Thyroid gland (tissue), 4 donors: Measurements from ENCODE around the gene SLC7A5. TPM values are rescaled to one million over a fixed set of nuclear protein-coding genes. Genes with fewer than 3 reads are reported as not detected.
"Not testable (repeated sequence)": the region's sequence is repeated elsewhere in the genome, so short reads cannot be mapped to it uniquely, and the experiment has no call there.

Experiments used
- DNase-seq, 2 donors: peaks; one replicate each; pipeline ENCODE4 v3.0.0-alpha.2; 2019
- H3K27ac ChIP-seq, 3 donors: fragments of 200-600 bp; sonication (generic); 1 replicate in 2 of 3; 2 replicates in 1 of 3; pipeline ENCODE4 v1.5.1; 2016 to 2019; ENCODE audit warnings: mild to moderate bottlenecking in 1 of 3, moderate library complexity in 1 of 3
- H3K27me3 ChIP-seq: fragments of 200-600 bp; sonication (generic); one replicate; pipeline ENCODE4 v1.5.1; 2019
- H3K36me3 ChIP-seq, 2 donors: fragments of 200-600 bp; sonication (generic); one replicate each; pipeline ENCODE4 v1.5.1; 2016 to 2019
- H3K4me1 ChIP-seq, 2 donors: fragments of 200-600 bp; sonication (generic); one replicate each; pipeline ENCODE4 v1.5.1; 2017 to 2019
- H3K4me3 ChIP-seq, 3 donors: fragments of 200-600 bp; sonication (generic); replicated peaks in 1 of 3; 1 replicate in 2 of 3; 2 replicates in 1 of 3; pipeline ENCODE4 v1.5.1; 2016; ENCODE audit warnings: mild to moderate bottlenecking in 1 of 3
- H3K9me3 ChIP-seq: fragments of 200-600 bp; sonication (generic); one replicate; pipeline ENCODE4 v1.5.1; 2017
- POLR2A ChIP-seq, 2 donors: fragments of 450-650 bp; IDR thresholded peaks; one replicate each; pipeline ENCODE4 v1.6.1; 2017; ENCODE audit warnings: antibody characterized with exemption in 2 of 2, mild to moderate bottlenecking in 2 of 2, moderate library complexity in 1 of 2
- WGBS, 2 donors: methylation state at CpG; one replicate each; pipeline ENCODE4 v1.1.5; 2017; 5-methylcytosine and 5-hydroxymethylcytosine counted together
- intact Hi-C: fragments of 100-400 bp; cut with DNase I; formaldehyde crosslinking; loops from one replicate; pipeline ENCODE4 v1.15.1; 2023
- total RNA-seq, 4 donors: library from RNA; depleted of rRNA; stranded (reverse); fragments of >200 nt; gene quantifications; one replicate each; pipeline ENCODE4 v1.2.3, GENCODE V29; 2016
- TF ChIP-seq, protein P1 (sequence below), 6 experiments: fragments of 200-600 bp in 3 of 6; fragments of 450-650 bp in 3 of 6; sonication (generic) in 3 of 6; IDR thresholded peaks; one replicate each; pipeline ENCODE4 v1.5.1; 2016 to 2019; ENCODE audit warnings: antibody characterized with exemption in 6 of 6, mild to moderate bottlenecking in 2 of 6, inconsistent platforms in 1 of 6, moderate library complexity in 1 of 6

The SLC7A5 gene
- total RNA-seq, 4 donors from 2014 or later: 1.1 to 5.2 (median 2.2) TPM

DNA sequence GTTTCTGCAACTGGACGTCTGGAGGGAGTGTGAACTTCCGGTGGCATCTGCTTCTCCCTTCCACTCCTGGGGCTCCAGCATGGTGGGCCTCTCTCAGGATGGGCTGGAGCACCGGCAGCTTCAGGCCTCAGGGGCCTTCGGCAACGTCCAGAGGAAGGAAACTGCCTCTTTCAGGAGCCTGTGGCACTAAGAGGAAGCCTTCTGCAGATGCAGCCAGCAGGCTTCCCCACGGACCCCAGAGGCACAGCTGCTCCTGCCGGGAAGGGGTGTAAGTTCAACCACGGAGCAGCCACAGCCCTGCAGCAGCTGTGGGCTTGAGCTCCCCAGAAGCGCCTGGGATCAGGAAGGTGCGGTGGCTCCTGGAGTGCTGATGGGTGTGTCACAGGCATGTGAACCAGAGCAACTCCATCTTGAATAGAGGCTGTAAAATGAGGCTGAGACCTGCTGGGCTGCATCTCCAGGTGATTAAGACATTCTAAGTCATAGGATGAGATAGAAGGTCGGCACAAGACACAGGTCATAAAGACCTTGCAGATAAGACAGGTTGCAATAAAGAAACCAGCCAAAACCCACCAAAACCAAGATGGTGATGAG lies 52.7 kb downstream of the SLC7A5 start:
- Histone ChIP-seq H3K9me3 (no peaks in the 10 kb centered on the region), H3K27ac (no peak overlapping the region), H3K4me3 (no peak overlapping the region), H3K4me1 (no peaks in the 10 kb centered on the region), H3K27me3 (no peaks in the 10 kb centered on the region), H3K36me3 (no peaks in the 10 kb centered on the region)
- no peak for DNase-seq
- 68 to 70% methylated on average over 11 of the region's 11 CpGs for WGBS, 2 donors
- TF ChIP-seq POLR2A (IDR thresholded peaks at IDR 0.05): no peak
- TF ChIP-seq, protein P1, sequence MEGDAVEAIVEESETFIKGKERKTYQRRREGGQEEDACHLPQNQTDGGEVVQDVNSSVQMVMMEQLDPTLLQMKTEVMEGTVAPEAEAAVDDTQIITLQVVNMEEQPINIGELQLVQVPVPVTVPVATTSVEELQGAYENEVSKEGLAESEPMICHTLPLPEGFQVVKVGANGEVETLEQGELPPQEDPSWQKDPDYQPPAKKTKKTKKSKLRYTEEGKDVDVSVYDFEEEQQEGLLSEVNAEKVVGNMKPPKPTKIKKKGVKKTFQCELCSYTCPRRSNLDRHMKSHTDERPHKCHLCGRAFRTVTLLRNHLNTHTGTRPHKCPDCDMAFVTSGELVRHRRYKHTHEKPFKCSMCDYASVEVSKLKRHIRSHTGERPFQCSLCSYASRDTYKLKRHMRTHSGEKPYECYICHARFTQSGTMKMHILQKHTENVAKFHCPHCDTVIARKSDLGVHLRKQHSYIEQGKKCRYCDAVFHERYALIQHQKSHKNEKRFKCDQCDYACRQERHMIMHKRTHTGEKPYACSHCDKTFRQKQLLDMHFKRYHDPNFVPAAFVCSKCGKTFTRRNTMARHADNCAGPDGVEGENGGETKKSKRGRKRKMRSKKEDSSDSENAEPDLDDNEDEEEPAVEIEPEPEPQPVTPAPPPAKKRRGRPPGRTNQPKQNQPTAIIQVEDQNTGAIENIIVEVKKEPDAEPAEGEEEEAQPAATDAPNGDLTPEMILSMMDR (IDR thresholded peaks at IDR 0.05): no peak
- intact Hi-C loops: no loop called here

- Histone ChIP-seq H3K4me1 (no peaks in the 10 kb centered on the region), H3K4me3 (no peak overlapping the region), H3K9me3 (no peaks in the 10 kb centered on the region), H3K36me3 (no peaks in the 10 kb centered on the region), H3K27me3 (no peaks in the 10 kb centered on the region), H3K27ac (no peak overlapping the region)
- intact Hi-C loops: no loop called here
- TF ChIP-seq, protein P1 (IDR thresholded peaks at IDR 0.05): no peak
- TF ChIP-seq POLR2A (IDR thresholded peaks at IDR 0.05): no peak
- WGBS, 2 donors: 60 to 85% methylated on average over 4 of the region's 5 CpGs
- DNase-seq: no peak
These were observed 53.7 kb downstream of the SLC7A5 start for GRCh38 chr16:87815567-87815966.

DNA sequence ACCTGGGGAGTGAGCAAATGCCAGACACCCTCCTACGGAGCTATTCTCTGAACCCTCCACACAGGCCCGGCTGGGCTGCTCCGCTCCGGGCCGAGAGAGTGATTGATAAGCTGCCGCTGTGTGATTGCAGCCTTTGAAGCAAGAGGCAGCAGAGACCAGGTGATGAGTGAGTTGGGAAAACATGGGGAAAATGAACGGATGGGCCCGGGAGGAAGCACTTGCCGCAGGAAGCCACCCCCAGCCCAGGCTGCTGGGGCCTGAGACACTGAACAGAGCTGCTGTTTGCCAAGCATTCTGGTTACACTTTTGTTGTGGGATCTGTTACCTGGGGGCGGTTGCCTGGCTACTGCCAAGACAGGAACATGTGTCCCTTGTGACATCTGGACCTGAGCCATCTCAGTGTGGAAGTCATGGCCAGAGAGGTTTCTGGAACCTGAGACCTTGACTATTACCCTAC lies 57.1 kb downstream of the SLC7A5 start:
- intact Hi-C loops: no loop called here
- peaks cover 0 to 2% of the 10 kb centered on the region in 2 donors for H3K4me1 ChIP-seq
- WGBS, 2 donors: 49 to 56% methylated on average over 10 of the region's 10 CpGs
- no peak overlapping the region for H3K4me3 ChIP-seq
- TF ChIP-seq, protein P1 (IDR thresholded peaks at IDR 0.05): no peak
- no peak for TF ChIP-seq POLR2A (IDR thresholded peaks at IDR 0.05)
- H3K36me3 ChIP-seq: no peaks in the 10 kb centered on the region
- no peaks in the 10 kb centered on the region for H3K27me3 ChIP-seq
- no peaks in the 10 kb centered on the region for H3K9me3 ChIP-seq
- DNase-seq: no peak
- no peak overlapping the region for H3K27ac ChIP-seq

- H3K27ac ChIP-seq, H3K9me3 ChIP-seq, intact Hi-C loops, DNase-seq, H3K4me1 ChIP-seq, H3K4me3 ChIP-seq, H3K27me3 ChIP-seq, H3K36me3 ChIP-seq: not testable (repeated sequence)
- 58 to 71% methylated on average over 1 of the region's 1 CpG for whole genome bisulfite sequencing, 2 donors
These were observed 57.9 kb downstream of the SLC7A5 start for GRCh38 chr16:87811454-87811853.

DNA sequence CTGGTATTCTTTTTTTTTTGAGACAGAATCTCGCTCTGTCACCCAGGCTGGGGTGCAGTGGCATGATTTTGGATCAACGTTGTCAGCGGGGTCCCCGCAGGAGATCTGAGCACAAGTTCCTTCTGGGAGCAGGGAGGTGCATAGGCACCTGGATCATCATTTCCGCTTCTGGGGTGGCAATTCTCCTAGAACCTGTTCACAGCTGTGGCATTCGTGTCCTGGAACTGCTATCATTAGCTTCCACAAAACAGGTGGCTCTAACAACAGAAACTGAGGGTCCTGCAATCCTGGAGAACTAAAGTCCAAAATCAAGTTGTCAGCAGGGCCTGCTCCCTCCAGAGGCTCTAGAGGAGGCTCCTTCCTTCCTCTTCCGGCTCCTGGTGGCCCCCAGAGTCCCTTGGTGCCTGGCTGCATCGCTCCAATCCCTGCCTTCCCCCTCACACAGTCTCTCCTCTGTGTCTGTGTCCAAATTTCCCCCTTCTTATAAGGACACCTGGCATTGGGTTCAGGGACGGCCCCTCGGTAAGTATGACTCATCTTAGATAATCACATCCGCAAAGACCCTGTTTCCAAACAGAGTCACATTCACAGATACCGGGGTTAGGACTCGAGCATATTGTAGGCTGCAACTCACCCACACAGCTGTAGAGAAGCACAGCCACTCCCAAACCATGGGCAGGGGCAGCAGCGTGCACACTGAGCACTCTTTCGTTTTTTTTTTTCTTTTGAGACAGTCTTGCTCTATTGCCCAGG lies 60.0 kb downstream of the SLC7A5 start:
- H3K4me1 ChIP-seq: peaks cover 7 to 12% of the 10 kb centered on the region in 2 donors
- no peaks in the 10 kb centered on the region for H3K27me3 ChIP-seq
- intact Hi-C loops: no loop called here
- no peak overlapping the region for H3K27ac ChIP-seq
- no peak overlapping the region for H3K4me3 ChIP-seq
- H3K36me3 ChIP-seq: no peaks in the 10 kb centered on the region
- DNase-seq: no peak
- H3K9me3 ChIP-seq: no peaks in the 10 kb centered on the region
- 61 to 76% methylated on average over 15 of the region's 15 CpGs for WGBS, 2 donors
- TF ChIP-seq, protein P1 (IDR thresholded peaks at IDR 0.05): no peak
- no peak for TF ChIP-seq POLR2A (IDR thresholded peaks at IDR 0.05)
